SU-DHL-6 (cell line): ENCODE measurements around the gene REXO1.

Source experiments
- H2AFZ ChIP-seq: fragments of 200-600 bp; sonication (generic); 2 replicates; pipeline ENCODE4 v1.6.1; 2014; ENCODE audit warnings: low read depth, mild to moderate bottlenecking, moderate library complexity, mixed read lengths, antibody characterized with exemption, low read length; ENCODE audit not compliant: severe bottlenecking
- H3F3A ChIP-seq: fragments of 200-600 bp; shearing (Covaris generic); 2 replicates; pipeline ENCODE4 v1.6.0; 2016; ENCODE audit warnings: antibody characterized with exemption, mild to moderate bottlenecking; ENCODE audit not compliant: insufficient read depth
- H3K27ac ChIP-seq: fragments of 200-600 bp; sonication (generic); 2 replicates; pipeline ENCODE4 v1.5.1; 2016; ENCODE audit warnings: low read depth, mild to moderate bottlenecking, low read length, moderate library complexity, mixed read lengths
- H3K27me3 ChIP-seq: fragments of 200-600 bp; sonication (generic), shearing (Covaris generic); 2 replicates; pipeline ENCODE4 v1.6.0; 2014; ENCODE audit warnings: mild to moderate bottlenecking, low read length
- H3K36me3 ChIP-seq: fragments of 200-600 bp; sonication (generic); 2 replicates; pipeline ENCODE4 v1.6.1; 2014; ENCODE audit warnings: mild to moderate bottlenecking, low read length, mixed read lengths
- H3K4me2 ChIP-seq: fragments of 300-600, 200-600 bp; shearing (Covaris generic), sonication (generic); 2 replicates; pipeline ENCODE4 v1.6.0; 2014; ENCODE audit warnings: low read length, low read depth, mild to moderate bottlenecking; ENCODE audit not compliant: poor library complexity, severe bottlenecking
- H3K4me3 ChIP-seq: fragments of 200-600 bp; sonication (generic); 2 replicates; pipeline ENCODE4 v1.5.1; 2014; ENCODE audit warnings: antibody characterized with exemption, low read length, mild to moderate bottlenecking, mixed read lengths; ENCODE audit not compliant: insufficient read depth, poor library complexity, severe bottlenecking
- H3K79me2 ChIP-seq: fragments of 200-600 bp; sonication (generic); 2 replicates; pipeline ENCODE4 v1.6.1; 2014; ENCODE audit warnings: mild to moderate bottlenecking, low read length, moderate library complexity; ENCODE audit not compliant: insufficient read depth
- H3K9ac ChIP-seq: fragments of 200-600 bp; sonication (generic); 2 replicates; pipeline ENCODE4 v1.7.0; 2014; ENCODE audit warnings: mild to moderate bottlenecking, low read length
- H3K9me2 ChIP-seq: fragments of 200-600 bp; sonication (generic); replicated peaks from 2 replicates; pipeline ENCODE4 v1.6.1; 2014; ENCODE audit warnings: low read length; ENCODE audit not compliant: insufficient read depth
- H3K9me3 ChIP-seq: fragments of 200-600 bp; sonication (generic); 2 replicates; pipeline ENCODE4 v1.6.1; 2014; ENCODE audit warnings: low read length, mixed read lengths; ENCODE audit not compliant: insufficient read depth
- H4K20me1 ChIP-seq: fragments of 200-600 bp; sonication (generic); 2 replicates; pipeline ENCODE4 v1.6.1; 2014; ENCODE audit warnings: low read depth, mild to moderate bottlenecking, antibody characterized with exemption, low read length, moderate library complexity, mixed read lengths
- CTCF ChIP-seq: fragments of 200-600 bp; sonication (generic); IDR thresholded peaks from one replicate; pipeline ENCODE4 v1.5.1; 2017; ENCODE audit warnings: antibody characterized with exemption, mild to moderate bottlenecking, low read length, moderate library complexity; ENCODE audit not compliant: insufficient read depth, poor library complexity, severe bottlenecking
- EZH2phosphoT487 ChIP-seq: fragments of 200-600 bp; sonication (generic), shearing (Covaris generic); conservative IDR thresholded peaks from 2 replicates; pipeline ENCODE4 v1.6.1; 2018; ENCODE audit warnings: mild to moderate bottlenecking, antibody characterized with exemption, low read length, moderate library complexity, mixed read lengths

Gene REXO1

GRCh38 chr19:1790054-1790792 is 58.1 kb downstream of the REXO1 start:
- no peaks in the 10 kb centered on the region for H4K20me1 ChIP-seq
- no peaks in the 10 kb centered on the region for H3K27me3 ChIP-seq
- H3K4me3 ChIP-seq: no peak overlapping the region
- H3F3A ChIP-seq: no peaks in the 10 kb centered on the region
- TF ChIP-seq EZH2phosphoT487 (no peak), CTCF (no peak)
- no peaks in the 10 kb centered on the region for H3K79me2 ChIP-seq
- no peaks in the 10 kb centered on the region for H3K36me3 ChIP-seq
- H3K4me2 ChIP-seq: no peak overlapping the region
- no peak overlapping the region for H3K27ac ChIP-seq
- H3K9me3 ChIP-seq: no peaks in the 10 kb centered on the region
- no peaks in the 10 kb centered on the region for H3K9me2 ChIP-seq
- H2AFZ ChIP-seq: no peak overlapping the region
- no peak overlapping the region for H3K9ac ChIP-seq

- TF ChIP-seq EZH2phosphoT487: no peak
- no peak overlapping the region for H2AFZ ChIP-seq
- H3K79me2 ChIP-seq: no peaks in the 10 kb centered on the region
- H3K9ac ChIP-seq: no peak overlapping the region
- H3K9me2 ChIP-seq: no peaks in the 10 kb centered on the region
- H3K27me3 ChIP-seq: no peaks in the 10 kb centered on the region
- no peaks in the 10 kb centered on the region for H3F3A ChIP-seq
- no peaks in the 10 kb centered on the region for H3K36me3 ChIP-seq
- H3K4me3 ChIP-seq: no peak overlapping the region
- H4K20me1 ChIP-seq: no peaks in the 10 kb centered on the region
- no peak overlapping the region for H3K4me2 ChIP-seq
- H3K27ac ChIP-seq: no peak overlapping the region
- H3K9me3 ChIP-seq: no peaks in the 10 kb centered on the region
Measured at GRCh38 chr19:1789261-1790041, 58.8 kb downstream of the REXO1 start.

- no peak overlapping the region for H3K4me2 ChIP-seq
- H4K20me1 ChIP-seq: no peaks in the 10 kb centered on the region
- H3F3A ChIP-seq: no peaks in the 10 kb centered on the region
- TF ChIP-seq CTCF (no peak), EZH2phosphoT487 (no peak)
- H3K4me3 ChIP-seq: no peak overlapping the region
- no peaks in the 10 kb centered on the region for H3K9me2 ChIP-seq
- no peaks in the 10 kb centered on the region for H3K27me3 ChIP-seq
- no peak overlapping the region for H3K9ac ChIP-seq
- H3K27ac ChIP-seq: no peak overlapping the region
- no peaks in the 10 kb centered on the region for H3K79me2 ChIP-seq
- H3K9me3 ChIP-seq: no peaks in the 10 kb centered on the region
- H3K36me3 ChIP-seq: no peaks in the 10 kb centered on the region
- no peak overlapping the region for H2AFZ ChIP-seq
Measured at GRCh38 chr19:1787116-1787515, 61.2 kb downstream of the REXO1 start.

GRCh38 chr19:1786668-1787067 is 61.6 kb downstream of the REXO1 start:
- H3K4me3 ChIP-seq: no peak overlapping the region
- no peak overlapping the region for H3K4me2 ChIP-seq
- no peak for TF ChIP-seq EZH2phosphoT487
- no peak for TF ChIP-seq CTCF

More at GRCh38 chr19:1786668-1787067, 61.6 kb downstream of the REXO1 start:
- no peaks in the 10 kb centered on the region for H3K36me3 ChIP-seq
- no peaks in the 10 kb centered on the region for H3K9me2 ChIP-seq
- no peak overlapping the region for H3K9ac ChIP-seq
- no peaks in the 10 kb centered on the region for H3K27me3 ChIP-seq
- H3K9me3 ChIP-seq: no peaks in the 10 kb centered on the region
- H3K79me2 ChIP-seq: no peaks in the 10 kb centered on the region
- no peaks in the 10 kb centered on the region for H4K20me1 ChIP-seq
- H3F3A ChIP-seq: no peaks in the 10 kb centered on the region
- no peak overlapping the region for H2AFZ ChIP-seq
- H3K27ac ChIP-seq: no peak overlapping the region
